CD4-positive, alpha-beta T cell treated with Interleukin-10 for 1 hour (primary cell): ENCODE results near the gene CLEC2D.
A peak's percentile ranks its signal among the peaks of the same experiment; 100 is the strongest.
"Not testable (repeated sequence)": the region's sequence is repeated elsewhere in the genome, so short reads cannot be mapped to it uniquely, and the experiment has no call there.

ENCODE experiments used
- DNase-seq: peaks from one replicate; pipeline ENCODE4 v3.0.0-alpha.2; 2020

CLEC2D gene

GRCh38 chr12:9701380-9702154 is 32.1 kb downstream of the CLEC2D start:
- DNase-seq, result peak; percentile 37

- DNase-seq, result peak; percentile 72
Measured at GRCh38 chr12:9702255-9702654, 32.7 kb downstream of the CLEC2D start.

- DNase-seq, result not testable (repeated sequence)
Measured at GRCh38 chr12:9704561-9704960, 35.0 kb downstream of the CLEC2D start.

GRCh38 chr12:9706086-9706685 is 36.7 kb downstream of the CLEC2D start:
- no peak for DNase-seq

- peak; percentile 33 for DNase-seq
Measured at GRCh38 chr12:9707356-9707755, 37.8 kb downstream of the CLEC2D start.

GRCh38 chr12:9707864-9708808 is 38.6 kb downstream of the CLEC2D start:
- peak; percentile 82 for DNase-seq

- no peak for DNase-seq
Measured at GRCh38 chr12:9708853-9709252, 39.3 kb downstream of the CLEC2D start.

- DNase-seq, result no peak
Measured at GRCh38 chr12:9710584-9711375, 41.3 kb downstream of the CLEC2D start.

- DNase-seq, result no peak
Measured at GRCh38 chr12:9711664-9712063, 42.2 kb downstream of the CLEC2D start.

- DNase-seq, result not testable (repeated sequence)
Measured at GRCh38 chr12:9713032-9713558, 43.6 kb downstream of the CLEC2D start.

GRCh38 chr12:9717070-9717925 is 47.8 kb downstream of the CLEC2D start:
- no peak for DNase-seq

- DNase-seq, result no peak
Measured at GRCh38 chr12:9718968-9719367, 49.5 kb downstream of the CLEC2D start.

GRCh38 chr12:9719790-9720189 is 50.3 kb downstream of the CLEC2D start:
- DNase-seq, result no peak

- no peak for DNase-seq
Measured at GRCh38 chr12:9721394-9722092, 52.0 kb downstream of the CLEC2D start.

- DNase-seq, result no peak
Measured at GRCh38 chr12:9724023-9724422, 54.5 kb downstream of the CLEC2D start.

GRCh38 chr12:9725213-9725870 is 55.8 kb downstream of the CLEC2D start:
- no peak for DNase-seq

GRCh38 chr12:9727813-9728212 is 58.3 kb downstream of the CLEC2D start:
- DNase-seq, result no peak

- no peak for DNase-seq
Measured at GRCh38 chr12:9729082-9729481, 59.6 kb downstream of the CLEC2D start.

- no peak for DNase-seq
Measured at GRCh38 chr12:9730011-9730410, 60.5 kb downstream of the CLEC2D start.

GRCh38 chr12:9730591-9730990 is 61.1 kb downstream of the CLEC2D start:
- no peak for DNase-seq
